Mammary epithelial cell (primary cell): ENCODE measurements around the gene ZNF548.

Experiments used
- EZH2 ChIP-seq: IDR thresholded peaks from 2 replicates; pipeline ENCODE4 v1.6.1; 2012; ENCODE audit warnings: low read length, inconsistent platforms, borderline replicate concordance
- TF ChIP-seq, protein P1 (sequence below), 2 donors: IDR thresholded peaks in 1 of 2; conservative IDR thresholded peaks in 1 of 2; 2 replicates each; pipeline ENCODE4 v1.5.1; 2011 to 2012; ENCODE audit warnings: inconsistent platforms in 2 of 2, low read length in 2 of 2, mild to moderate bottlenecking in 2 of 2, control low read depth in 1 of 2, low read depth in 1 of 2; ENCODE audit not compliant: insufficient read depth in 1 of 2; ENCODE audit errors: extremely low read depth in 1 of 2

GRCh38 chr19:57398868-57399267, 9.2 kb downstream of the ZNF548 start:
- TF ChIP-seq, protein P1, sequence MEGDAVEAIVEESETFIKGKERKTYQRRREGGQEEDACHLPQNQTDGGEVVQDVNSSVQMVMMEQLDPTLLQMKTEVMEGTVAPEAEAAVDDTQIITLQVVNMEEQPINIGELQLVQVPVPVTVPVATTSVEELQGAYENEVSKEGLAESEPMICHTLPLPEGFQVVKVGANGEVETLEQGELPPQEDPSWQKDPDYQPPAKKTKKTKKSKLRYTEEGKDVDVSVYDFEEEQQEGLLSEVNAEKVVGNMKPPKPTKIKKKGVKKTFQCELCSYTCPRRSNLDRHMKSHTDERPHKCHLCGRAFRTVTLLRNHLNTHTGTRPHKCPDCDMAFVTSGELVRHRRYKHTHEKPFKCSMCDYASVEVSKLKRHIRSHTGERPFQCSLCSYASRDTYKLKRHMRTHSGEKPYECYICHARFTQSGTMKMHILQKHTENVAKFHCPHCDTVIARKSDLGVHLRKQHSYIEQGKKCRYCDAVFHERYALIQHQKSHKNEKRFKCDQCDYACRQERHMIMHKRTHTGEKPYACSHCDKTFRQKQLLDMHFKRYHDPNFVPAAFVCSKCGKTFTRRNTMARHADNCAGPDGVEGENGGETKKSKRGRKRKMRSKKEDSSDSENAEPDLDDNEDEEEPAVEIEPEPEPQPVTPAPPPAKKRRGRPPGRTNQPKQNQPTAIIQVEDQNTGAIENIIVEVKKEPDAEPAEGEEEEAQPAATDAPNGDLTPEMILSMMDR (conservative IDR thresholded peaks at IDR 0.05 in 1 of 2, IDR thresholded peaks at IDR 0.05 in 1 of 2; ENCODE audit: extremely low read depth in 1 of 2, insufficient read depth in 1 of 2, low read depth in 1 of 2, low read length in 2 of 2), result no peak
- no peak for TF ChIP-seq EZH2
